HG02759 (cell line): ENCODE results near the gene RFX3.
A peak's percentile ranks its signal among the peaks of the same experiment; 100 is the strongest.

Experiments
- ATAC-seq: cut with Tn5 transposase; IDR thresholded peaks from one replicate; pipeline ENCODE4 v1.9.1; 2021; ENCODE audit warnings: mild to moderate bottlenecking, moderate library complexity; ENCODE audit not compliant: unreplicated experiment

The RFX3 gene

DNA sequence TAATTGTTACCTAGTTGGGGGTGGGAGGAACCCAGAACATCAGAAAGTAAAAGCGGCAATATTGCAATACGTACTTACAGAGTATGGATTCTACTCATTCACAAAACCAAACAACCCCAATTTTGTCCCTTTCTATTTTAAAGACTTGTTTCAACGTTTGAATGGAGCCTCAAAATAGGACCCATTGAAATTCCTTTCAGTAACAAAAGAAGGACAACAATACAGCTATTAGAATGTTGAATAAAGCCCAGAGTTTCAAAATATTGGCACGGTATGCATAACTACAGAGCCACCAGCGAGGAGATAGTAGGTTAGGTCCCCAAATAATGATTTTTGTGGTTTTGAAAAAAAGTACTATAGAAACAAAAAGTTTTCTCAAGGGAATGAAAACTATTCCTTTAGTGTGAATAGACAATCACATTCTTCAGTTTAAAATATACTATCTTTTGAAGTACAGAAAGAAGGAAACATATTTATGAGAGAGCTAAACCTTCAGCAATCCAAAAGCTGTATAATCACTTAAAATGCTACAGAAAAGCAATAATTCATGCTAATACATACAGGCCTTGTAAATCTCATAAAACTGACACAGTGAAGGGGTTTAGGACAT lies 235.5 kb downstream of the RFX3 start:
- no peak for ATAC-seq

DNA sequence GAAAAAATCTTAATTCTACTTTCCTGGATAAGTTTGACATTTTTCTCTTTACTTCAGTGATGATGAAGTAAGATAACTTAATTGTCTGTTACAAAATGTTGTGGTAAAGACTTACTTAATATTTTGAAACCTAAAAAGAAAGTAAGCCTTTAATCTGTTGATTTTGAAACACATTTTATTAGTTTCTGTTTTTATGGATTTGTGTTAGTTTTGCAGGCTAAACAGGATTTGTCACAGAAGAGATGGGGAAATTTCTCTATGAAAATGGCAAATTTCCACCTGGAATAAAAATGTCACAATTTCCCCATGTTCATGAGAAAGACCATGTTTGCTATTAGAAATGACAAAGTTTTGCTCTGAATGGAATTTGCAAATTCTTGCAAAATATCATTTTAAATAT lies 237.1 kb downstream of the RFX3 start:
- no peak for ATAC-seq

DNA sequence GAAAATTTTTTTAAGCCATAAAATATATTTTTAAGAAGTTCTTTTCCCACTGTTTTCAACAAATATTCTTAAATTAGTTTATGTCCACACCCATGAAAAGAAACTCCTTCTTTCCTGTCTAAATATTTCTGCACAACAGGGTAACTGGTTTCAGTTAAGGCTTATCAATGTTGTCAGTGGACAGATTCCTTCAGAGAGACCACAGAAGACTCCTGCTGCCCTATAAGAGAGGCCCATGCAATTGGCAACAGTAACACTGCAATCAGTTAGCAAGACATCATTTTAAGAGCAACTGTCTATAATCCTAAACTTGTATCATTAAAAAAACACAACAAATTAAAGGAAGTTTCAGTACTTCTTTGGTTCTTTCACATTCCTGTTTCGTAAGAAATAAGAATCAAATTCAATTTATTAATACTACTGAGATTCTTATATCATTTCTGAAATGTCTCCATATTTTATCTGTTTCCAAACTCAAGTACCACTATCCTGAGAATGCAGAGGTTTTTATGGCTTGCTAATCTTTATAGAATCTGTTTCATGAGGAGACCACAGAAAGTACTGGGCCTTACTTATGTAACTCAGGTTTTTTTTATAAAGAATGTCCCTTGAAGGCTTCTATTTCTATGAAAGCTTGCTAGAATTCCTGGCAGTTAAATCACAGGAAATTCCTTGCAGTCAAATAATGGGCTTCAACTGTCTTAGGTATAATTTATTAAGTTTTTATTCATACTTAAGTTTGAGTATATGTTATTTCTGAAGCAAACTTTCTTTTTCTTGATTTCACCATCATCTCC lies 240.2 kb downstream of the RFX3 start:
- no peak for ATAC-seq

DNA sequence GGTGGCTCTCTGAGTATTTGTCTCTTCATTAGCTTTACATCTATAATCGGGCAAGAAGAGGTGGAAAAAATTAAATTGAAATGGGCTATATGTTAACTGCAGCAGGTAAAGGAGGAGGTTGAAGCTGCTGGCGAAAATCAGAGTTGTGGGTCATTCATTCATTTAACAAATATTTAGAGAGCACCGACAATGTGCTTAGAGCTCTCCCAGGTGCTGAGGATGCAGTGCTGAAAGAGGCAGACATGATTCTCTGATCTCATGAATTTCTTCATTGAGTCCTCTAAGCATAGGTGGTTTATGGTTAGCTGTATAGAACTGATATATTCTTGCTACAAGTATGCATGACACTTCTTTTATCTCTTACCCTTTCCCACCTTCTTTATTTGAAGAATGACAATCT lies 243.4 kb downstream of the RFX3 start:
- ATAC-seq: no peak

DNA sequence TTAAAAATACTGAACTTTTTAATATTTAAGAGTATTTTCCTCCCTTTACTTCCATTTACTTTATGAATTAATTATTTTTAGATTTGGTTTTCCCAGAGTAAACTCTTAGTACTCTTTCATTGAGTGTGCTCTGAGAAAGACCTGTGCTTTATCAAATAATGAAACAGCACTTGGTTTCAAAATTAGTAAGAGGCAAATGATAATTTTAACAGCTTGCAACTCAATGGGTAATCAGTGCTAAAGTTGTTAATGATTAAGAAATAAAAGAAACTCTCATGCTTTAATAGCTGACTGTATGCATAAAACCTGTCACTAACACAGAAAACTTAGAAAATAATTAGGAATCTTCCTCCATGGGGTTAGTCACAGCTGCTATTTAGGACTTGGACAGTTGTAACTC lies 244.4 kb downstream of the RFX3 start:
- peak; percentile 88 for ATAC-seq

DNA sequence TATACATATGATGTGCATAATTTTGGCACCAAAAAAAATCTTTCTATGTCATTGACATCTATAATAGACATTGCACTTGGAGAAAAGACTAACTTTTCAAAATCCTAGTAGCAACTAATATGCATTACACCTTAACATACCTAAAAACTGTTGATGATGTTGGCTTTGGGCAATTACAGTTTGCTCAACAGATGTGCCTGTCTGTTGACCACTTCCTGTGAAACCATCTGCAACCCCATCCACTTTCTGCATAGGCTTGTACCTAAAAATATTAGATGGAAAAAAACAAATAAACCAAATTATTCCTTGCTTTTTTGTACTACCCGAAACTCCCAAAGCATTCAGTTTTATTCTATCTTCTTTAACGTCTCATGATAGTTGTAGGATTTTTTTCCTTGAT lies 248.6 kb downstream of the RFX3 start:
- ATAC-seq: no peak

DNA sequence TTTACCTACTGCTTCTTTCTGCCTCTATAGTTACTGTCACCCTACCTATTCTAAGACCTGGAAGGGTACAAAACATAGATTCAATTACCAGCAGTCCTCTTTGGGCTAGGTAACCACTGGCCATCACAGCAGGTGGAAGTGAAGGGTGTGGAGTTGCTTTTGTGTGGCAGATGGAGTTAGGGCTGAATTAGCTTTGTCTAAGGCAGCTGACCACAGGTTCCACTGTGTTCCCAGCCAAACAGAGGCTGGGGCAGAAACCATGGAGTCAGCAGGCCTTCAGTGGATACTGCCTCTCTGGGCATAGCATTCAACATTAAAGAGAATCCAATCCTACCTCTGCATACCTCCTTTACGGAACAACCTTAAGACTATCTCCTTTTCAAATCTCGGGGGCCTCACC lies 254.2 kb downstream of the RFX3 start:
- no peak for ATAC-seq

DNA sequence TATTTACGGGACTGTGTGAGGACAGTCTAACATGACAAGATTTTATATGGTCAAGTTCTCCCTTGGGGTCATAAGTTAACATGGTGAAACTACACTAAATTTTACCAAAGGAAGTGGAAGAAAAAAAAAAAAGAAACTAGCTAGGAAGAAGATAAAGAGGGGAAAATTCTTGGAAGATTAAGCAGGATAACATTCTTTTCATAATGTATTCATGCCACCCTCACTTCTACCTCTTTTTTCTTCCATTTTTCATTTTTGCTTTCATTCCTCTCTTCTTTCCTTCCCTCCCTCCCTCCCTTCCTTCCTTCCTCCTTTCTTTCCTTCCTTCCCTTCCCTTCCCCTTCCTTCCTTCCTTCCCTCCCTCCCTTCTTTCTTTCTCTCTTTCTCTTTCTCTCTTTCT lies 254.6 kb downstream of the RFX3 start:
- ATAC-seq: no peak

DNA sequence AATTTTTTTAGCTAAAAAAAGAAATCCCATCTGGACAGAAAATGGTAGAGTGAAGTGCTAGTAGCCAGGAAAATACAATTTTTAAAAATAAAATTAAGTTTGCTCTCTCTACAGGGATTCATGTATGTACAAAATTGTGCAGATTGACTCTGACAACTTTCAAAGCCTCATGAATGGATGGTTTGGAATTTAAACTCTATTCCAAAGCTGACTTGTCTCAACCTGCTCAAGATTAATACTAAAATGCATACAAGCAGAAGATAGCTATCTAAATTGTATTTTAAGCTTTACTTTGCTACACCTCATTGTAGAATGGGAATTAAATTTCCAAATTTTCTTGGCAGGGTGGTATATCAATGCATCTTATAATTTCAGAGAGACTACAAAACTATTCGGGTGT lies 257.6 kb downstream of the RFX3 start:
- ATAC-seq: no peak

DNA sequence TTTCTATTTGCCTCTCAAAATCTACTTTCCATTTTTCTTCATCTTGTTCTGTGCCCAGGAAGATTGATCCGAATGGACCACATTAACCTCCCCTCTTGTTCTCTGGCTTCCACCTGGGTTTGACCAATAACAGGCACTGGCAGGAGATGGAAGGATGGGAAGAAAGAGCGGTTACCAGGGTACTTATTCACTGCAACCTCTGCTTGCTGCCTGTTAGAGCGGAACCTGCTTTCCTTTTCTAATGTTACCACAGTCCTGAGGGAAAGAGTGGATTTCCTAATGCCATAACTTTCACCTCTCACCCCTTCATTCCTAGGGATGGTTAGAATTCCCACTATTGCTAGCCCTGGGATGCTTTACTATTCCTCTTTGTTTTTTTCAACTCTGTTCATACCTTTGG lies 262.1 kb downstream of the RFX3 start:
- no peak for ATAC-seq

DNA sequence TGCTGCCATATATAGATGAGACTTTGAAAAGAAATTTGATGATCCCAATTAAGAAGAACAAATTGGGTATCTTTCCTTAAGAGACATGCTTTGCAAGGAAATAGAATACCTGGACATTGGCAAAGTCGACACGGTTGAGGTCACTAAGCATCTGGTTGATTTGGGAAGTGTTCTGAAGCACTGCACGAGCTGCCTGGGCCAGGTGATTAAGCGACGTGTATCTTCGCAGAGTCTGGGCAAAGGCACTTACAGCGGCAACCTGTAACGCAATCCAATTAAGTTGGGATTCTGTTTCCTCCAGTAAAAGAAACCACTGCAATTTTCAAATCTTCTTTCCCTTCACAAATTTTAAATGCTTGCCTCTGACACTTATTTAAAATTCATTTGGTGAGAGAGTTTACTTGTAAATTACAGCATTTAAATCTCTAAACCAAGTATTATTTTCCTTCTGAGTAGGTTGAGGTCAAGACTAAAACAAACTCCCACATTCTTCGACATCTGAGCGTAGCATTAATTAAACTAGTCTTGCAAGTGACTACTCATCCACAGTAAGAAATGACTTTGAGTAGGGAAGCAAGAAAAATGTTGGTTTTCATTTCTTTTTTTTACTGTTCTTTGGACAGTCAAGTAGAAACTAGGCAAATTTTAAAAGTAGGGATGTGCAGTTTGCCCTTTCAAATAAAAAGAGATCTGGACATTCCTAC lies 262.8 kb downstream of the RFX3 start:
- no peak for ATAC-seq

DNA sequence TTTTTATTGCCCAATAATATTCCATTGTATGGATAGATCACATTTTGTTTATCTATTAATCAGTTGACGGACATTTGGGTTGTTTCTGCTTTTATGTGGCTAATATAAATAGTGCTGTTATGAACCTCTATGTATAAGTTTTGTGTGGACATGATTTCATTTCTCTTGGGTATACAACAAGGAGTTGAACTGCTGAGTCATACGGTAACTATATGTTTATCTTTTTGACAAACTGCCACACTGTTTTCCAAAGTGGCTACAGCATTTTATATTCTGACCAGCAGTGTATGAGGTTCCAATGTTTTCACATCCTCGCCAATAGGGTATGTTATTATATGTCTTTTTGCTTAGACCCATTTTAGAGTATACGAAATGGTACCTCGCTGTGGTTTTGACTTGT lies 264.3 kb downstream of the RFX3 start:
- ATAC-seq: no peak

DNA sequence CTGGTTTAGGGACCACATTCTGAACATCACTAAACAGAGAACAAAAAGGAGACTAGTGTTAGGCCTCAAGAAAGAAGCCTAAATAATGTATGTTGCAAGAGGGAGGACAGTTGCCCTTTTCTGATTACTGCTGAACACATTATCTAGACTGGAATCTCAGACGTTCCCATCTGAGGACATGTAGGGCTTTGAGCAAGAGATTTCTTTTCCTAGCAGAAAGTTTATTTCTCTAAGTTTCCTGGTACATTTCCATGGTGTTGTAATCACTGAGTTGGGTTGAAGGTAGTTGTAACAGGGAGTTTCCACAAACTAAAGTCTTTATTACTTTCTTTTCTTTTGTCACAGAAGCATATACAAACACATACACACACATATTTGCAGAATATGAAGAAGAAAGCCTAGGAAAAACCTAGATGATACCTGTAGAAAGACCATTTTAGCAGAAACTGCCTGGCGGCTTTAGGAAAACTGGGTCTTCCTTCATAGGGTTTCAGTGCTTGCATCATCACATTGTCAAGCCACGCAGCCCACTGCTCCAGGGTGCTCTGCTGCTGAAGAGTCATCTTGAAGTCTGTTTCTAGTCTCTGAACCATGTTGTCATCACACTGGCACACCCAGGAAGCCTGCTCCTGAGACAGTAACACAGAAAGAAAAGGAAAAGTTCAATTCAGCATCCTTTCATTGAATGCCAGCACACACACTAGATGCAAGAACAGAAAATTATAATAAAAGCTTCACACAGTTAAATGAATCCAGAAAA lies 269.1 kb downstream of the RFX3 start:
- no peak for ATAC-seq

DNA sequence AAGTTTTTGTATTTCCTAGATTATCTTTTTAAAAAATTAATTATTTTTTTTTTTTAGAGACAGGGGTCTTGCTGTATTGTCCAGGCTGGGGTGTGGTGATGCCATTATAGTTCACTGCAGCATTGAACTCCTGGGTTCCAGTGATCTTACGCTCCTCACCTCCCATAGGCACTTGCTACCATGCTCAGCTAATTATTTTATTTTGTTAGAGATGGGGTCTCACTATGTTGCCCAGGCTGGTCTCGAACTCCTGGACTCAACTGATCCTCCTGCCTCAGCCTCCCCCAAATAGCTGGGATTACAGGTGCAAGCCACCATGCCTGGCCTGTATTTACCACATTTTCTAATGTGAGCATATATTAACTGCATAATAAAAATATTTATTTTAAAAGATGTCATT lies 274.5 kb downstream of the RFX3 start:
- no peak for ATAC-seq

DNA sequence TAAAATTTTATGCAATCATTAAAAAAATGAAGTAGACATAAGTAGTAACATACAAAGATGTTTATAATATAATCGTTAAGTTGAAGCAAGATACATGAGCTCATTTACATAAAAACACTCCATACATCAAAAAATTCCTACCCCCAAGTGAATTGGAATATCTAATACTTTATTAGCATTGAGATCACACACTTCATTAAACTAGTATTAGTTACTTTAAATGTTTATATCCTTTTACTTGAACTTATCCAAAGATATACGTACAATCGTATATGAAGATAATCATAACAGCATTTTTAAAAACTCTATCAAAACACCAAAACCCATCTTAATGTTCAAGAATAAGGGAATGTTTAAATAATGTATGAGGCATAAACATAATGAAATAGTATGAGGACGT lies 275.1 kb downstream of the RFX3 start:
- no peak for ATAC-seq

DNA sequence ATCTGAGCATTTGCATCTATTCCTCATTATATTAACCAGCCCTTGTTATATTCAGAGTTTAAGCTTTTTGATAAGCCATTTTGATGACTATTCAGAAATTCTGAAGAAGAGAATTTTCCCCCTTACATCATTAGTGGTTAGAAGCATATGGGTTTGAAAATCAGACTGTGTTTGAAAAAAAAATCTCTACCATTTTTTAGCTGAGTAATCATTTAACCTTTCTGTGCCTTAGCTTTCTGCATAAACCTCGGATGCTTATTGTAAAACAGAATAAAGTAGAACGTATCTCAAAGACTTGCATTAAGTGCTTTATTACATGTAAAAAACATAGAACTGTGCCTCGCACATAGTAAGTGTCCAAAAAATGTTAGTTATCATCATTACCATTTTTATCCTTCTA lies 278.6 kb downstream of the RFX3 start:
- no peak for ATAC-seq

DNA sequence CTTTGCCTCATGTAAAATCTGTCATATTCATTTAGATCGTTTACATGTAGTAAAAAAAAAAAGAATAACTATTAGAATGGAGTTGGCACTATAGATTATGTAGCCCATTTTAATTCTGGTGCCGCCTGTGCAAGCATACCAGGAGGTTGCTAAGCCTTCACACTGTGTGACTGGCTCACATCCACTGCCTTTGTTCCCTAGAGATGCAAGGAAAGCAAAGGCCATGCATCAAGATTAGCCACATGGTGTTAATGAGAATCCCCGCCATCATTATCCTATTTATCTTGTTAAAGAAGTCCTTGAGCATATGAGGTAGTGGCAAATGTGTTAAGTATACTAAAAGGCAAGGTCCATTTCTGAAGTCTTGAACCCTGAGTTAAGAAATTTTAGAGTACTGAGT lies 279.6 kb downstream of the RFX3 start:
- ATAC-seq: no peak

DNA sequence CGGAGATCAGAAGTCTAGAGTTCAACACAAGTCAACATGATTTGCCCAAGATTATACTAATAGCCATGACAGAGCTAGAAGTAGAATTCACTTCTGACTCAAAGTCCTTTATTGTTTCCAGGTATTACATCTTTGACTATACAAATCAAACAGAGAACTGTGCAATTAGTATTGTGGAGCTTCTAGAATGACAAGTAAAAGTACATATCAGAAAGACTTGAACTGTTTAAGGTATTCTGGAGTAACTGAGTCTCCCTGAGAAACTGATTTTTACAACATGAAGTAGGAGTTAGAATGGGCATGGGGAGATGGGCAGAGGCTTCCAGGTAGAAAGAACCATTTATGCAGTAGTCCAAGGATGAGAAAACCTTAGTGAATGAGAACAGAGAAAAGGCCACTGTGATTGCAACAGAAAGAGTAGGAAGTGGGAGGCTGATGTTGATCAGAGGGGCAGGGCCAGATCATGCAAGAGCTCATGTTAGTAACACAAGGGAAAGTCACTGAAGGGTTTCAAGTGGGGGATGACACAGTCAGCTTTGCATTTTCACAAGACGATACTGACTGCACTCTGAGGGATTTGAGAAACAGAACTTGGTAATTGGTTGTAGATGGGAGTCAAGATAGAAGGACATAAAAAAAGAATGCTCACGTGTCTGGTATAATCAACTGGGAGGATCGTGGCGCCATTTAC lies 280.7 kb downstream of the RFX3 start:
- ATAC-seq: peak; percentile 49

DNA sequence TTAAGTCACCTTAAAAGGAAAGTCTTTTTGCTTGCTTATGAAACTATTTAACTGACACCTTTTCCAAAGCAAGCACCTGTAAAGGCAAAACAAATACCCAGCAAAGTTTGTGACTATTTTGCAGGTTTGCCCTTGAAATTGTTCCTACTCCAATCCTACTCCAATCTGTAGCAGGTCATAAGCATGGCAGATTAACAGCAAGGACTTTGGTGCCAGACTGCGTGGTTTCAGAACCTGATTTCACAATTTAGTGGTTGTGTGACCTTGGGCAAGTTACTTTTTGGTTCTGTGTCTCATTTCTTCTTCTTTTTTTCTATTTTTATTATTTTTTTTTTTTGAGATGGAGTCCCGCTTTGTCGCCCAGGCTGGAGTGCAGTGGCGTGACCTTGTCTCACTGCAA lies 282.1 kb downstream of the RFX3 start:
- no peak for ATAC-seq

DNA sequence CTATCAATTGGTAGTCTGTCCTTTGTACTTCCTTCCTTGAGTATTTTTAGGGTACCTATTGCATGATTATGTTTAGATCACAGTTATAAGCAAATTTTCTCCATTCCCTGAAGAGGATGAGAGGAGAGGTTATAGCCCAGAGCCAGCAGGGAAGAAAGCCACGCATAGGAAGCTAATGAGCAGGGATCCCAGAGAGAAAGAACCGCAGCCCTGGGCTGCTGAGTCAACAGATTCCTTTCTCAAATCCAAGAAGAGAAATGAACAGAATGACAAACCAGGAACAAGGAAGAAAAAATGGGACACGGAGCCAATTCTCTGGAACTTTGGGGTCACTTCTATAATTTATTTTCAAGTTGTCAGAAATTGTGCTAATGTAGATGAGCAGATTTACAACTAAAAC lies 284.5 kb downstream of the RFX3 start:
- ATAC-seq: no peak
